Activated CD8-positive, alpha-beta memory T cell treated with anti-CD3 and anti-CD28 coated beads for 24 hours (primary cell): ENCODE results near the gene PPIL4.
"Not testable (repeated sequence)": the region's sequence is repeated elsewhere in the genome, so short reads cannot be mapped to it uniquely, and the experiment has no call there.

Source experiments
- DNase-seq: peaks from one replicate; pipeline ENCODE4 v3.0.0-alpha.2; 2020

PPIL4 gene

DNA sequence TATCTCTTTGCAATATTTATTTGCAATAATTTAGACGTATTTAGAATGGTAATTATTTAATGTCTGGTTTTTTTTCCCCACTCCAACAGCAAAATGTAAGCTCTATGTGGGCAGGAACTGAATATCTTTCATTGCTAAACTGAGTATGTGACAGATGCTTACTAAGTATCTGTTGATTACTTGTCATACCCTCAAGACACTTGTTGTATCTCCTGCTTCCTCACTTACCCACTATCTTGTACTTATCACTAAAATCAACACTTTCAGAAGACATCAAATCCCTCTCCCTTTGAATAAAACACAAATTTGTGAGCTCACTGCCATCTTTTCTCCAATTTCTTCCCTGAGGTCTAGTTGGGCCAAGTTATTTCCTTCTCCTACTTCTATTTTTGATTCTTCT is 30.3 kb downstream of the PPIL4 start:
- no peak for DNase-seq

DNA sequence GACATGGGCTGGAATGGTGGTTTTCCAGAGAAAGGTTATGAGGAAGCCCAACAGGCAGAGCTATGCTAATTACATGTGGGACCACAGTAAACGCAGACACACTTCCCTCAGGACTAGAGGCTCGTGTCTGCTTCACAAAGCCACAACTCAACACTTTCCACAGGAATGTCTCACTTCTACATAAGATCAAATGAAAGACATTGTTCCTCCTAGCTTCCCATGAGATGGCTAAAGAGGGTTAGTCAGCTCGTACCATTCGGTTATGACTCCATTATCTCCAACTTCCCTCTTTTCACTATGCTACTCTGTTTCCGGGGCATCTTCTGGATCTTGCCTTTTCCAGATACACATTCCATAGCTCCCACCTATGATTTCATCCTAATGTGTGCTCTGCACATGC is 31.9 kb downstream of the PPIL4 start:
- DNase-seq, result no peak

DNA sequence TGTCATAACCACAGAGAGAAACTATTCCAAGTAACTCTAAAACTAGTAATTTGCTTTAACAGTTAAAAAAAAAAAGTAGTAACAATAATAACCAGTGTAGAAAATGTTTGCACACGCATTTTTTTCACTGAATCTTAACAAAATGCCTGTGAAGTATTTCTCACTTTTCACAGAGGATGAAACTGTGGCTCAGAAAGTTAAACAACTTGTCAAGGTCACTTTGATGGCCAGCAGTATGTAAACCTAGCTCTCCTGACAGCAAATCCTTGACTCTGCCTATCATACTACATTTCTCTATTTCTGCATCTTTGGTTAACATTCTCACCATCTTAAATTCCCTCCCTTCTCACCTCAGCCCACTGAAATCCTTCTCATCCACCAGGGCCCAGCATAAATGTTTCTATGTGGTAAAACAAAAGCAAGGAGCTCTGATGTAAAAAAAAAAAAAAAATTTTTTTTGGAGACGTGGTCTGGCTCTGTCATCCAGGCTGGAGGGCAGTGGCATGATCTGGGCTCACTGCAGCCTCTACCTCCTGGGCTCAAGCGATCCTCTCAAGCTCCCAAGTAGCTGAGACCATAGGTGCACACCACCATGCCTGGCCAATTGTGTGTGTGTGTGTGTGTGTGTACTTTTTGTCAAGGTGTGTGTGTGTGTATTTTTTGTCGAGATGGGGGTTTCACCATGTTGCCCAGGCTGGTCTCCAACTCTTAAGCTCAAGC is 34.9 kb downstream of the PPIL4 start:
- no peak for DNase-seq

DNA sequence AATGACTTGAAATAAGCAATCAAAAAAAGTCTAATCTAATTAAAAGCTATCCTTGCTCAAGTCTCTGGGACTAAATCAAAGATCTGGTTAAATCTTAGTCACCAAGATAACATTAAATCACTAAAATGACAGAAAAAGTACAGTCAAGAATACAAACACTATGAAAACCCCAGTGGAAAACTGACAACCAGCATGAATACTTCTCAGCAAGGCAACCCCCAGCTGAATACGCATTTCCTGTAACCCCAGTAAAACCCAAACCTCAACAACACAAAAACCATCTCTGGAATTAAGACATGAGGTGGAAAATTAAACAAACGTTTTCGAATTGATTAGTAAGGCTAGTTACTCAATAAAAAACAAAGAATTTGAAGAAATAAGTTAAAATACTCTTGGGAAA is 37.4 kb downstream of the PPIL4 start:
- DNase-seq, result no peak

DNA sequence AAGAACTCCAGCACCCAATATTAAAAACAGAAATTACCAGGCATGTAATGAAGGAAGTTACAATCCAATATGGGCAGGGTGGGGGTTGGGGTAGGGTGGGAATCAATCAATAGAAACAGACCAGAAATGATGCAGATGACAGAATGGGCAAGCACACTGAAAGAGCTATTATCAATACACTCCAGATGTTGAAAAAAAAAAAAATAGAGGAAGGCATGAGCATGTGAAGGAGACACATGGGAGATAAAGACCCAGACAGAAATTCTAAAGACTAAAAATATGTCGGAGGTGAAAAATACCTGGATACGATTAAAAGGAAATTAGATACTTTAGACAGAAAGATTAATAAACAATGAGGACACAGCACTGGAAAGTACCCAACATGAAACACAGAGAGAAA is 42.0 kb downstream of the PPIL4 start:
- no peak for DNase-seq

DNA sequence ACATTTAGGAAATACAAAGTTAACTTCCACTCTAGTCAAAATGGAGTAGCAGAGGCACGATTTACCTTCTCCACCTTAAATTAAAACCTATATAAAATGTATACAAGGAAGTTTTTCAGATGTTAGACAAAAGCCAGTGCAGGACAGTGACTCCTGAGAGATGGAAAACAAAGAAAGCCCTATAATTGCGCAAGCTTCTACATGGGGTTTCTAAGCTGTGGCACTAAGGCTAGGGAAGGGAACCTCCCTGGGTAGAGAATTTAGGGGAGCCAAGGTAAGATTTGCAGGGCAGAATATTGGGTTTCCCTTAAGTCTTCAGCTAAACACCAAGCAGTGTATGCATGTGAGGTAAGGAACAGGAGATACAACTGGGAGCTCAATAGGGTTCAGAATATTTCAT is 42.6 kb downstream of the PPIL4 start:
- DNase-seq, result no peak

DNA sequence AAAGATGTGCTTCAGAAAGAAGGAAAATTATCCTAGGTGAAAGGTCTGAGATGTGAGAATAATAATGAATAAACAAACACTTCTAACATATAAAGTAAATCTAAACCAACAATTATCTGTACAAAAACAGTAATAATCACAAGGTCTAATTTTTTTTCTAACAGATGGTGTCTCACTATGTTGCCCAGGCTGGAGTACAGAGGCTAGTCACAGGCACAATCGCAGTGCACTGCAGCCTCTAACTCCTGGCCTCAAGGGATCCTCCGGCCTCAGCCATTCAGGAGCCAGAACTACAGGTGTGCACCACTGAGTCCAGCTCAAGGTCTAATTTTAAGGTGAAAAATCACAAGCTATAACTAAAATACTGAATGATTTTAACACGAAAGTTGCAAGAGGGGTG is 44.1 kb downstream of the PPIL4 start:
- DNase-seq, result no peak

DNA sequence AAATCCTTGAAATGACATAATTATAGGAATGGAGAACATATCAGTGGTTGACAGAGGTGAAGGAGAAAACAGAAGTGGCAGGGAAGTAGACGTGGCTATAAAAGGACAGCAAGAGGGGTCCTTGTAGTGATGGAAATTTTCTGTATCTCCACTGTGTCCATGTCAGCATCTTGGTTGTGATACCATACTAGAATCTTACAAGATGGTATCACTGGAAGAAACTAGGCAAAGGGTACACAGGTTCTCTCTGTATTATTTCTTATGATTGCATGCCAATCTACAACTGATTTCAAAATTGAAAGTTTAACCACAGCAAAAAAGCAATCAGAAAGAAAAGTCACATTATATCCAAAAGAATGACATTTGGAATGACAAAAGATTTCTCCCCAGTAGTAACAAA is 44.6 kb downstream of the PPIL4 start:
- no peak for DNase-seq

DNA sequence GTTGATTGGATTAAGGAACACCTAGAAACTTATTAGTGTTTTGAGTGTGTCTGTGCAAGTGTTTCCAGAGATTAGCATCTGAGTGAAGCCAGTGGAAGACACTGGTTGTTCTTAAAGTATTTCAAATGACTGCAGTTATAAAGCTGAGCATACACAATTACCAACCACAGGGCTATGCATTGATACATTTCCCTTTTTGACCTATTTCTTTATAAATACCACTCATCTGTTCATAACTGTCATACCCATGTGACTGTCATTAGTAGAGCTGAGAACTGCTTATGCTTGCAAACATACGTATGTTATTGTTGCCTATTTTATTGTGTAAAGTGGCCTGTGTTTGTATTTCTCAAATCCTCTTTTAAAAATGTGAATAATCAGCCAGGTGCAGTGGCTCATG is 45.7 kb downstream of the PPIL4 start:
- DNase-seq, result no peak

DNA sequence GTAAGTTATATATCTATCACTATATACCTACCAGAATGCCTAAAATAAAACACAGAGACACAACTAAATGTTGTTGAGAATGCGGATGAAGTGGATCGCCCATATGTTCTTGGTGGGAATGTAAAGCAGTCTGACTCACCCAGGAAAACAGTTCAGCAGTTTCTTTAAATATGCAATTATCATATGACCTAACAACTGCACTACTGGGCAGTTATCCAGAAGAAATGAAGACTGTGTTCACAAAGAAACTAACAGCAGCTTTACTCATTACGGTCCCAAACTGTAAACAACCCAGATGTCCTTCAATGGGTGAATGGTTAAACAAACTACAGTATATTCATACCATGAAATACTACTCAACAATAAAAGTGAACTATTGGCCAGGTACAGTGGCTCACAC is 46.8 kb downstream of the PPIL4 start:
- DNase-seq, result no peak

DNA sequence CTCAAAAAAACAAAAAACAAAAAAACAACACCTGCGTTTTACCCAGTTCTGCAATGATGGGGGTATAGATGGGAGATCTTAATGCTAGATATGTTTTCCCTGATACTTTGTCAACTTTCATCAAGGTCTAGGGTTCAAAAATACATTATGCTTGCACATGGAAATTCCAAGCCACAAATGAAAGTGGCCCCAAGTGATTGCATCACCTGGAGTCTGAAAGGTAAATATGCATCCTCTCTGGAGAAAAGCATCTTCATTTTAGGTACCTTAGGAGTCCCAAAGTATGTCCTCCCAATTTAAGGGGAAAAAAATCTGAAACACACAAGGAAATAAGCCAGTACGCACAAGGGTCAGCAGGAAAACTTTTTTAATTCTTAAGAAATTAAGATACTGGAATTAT is 48.5 kb downstream of the PPIL4 start:
- no peak for DNase-seq

DNA sequence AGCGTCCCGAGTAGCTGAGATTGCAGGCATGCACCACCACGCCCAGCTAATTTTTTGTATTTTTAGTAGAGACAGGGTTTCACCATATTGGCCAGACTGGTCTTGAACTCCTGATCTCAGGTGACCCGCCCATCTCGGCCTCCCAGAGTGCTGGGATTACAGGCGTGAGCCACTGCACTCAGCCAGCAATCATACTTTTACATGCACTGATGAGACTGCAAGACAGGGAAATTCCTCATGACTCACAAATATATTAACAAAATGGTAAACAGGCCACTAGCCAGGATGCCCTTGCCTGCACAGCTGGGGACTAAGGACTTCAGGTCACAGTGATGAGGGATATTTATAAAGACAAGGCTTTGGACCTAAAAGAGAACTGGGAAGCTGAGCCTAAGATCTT is 49.2 kb downstream of the PPIL4 start:
- not testable (repeated sequence) for DNase-seq

DNA sequence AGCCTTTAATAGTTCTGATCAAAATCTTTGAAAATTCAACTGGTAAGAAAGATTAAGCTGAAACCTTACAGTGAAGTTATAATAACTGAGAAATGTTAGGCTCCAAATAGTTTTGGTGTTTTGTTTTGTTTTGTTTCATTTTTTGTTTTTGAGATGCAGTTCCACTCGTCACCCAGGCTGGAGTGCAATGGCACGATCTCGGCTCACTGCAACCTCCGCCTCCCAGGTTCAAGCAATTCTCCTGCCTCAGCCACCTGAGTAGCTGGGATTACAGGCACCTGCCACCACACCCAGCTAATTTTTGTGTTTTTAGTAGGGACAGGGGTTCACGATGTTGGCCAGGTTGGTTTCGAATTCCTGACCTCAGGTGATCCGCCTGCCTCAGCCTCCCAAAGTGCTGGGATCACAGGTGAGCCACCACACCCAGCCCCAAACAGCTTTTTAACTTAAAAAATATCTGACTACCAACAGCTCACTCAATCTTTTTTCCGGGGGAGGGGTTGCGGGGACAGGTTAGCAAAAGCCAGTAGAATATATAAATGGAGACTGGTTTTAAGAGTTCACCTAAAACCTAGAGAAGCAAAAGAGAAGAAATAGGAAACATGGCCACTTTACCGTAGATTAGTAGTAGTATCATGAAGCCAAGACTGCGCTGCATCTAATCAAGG is 50.4 kb downstream of the PPIL4 start:
- not testable (repeated sequence) for DNase-seq

DNA sequence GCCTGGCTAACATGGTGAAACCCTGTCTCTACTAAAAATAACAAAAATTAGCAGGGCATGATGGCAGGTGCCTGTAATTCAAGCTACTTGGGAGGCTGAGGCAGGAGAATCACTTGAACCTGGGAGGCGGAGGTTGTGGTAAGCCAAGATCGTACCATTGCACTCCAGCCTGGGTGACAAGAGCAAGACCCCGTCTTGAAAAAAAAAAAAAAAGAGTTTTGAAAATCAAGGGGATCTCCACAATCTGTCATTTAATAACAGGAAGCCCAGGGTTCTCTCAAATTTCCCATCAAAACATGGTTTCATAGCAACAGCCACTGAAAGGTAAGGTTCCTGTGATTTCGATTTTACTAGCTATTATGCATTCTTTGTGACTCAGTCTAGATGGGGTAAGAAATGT is 51.0 kb downstream of the PPIL4 start:
- peak; percentile 77 for DNase-seq

DNA sequence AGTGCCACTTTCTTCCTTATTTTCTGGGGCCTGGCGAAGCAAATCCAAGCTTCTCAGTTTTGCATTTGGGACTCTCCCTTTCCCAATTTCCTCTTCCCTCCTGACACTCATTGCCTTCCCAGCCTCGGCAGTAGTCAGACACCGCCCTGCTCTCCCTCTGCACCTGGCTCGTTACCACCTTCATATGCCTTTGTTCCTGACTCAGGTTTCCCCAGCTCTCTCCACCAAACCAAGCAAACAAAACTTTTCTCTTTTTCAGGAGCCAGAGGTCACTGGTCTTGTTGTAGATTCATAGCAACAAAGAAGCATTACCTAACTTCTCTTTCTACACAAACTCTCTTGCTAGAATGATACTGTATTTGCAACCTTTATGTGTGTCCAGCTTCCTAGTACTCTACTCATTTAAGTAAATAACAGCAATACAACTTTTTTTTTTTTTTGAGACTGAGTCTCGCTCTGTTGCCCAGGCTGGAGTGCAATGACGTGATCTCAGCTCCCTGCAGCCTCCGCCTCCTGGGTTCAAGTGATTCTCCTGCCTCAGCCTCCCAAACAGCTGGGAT is 52.0 kb downstream of the PPIL4 start:
- no peak for DNase-seq

DNA sequence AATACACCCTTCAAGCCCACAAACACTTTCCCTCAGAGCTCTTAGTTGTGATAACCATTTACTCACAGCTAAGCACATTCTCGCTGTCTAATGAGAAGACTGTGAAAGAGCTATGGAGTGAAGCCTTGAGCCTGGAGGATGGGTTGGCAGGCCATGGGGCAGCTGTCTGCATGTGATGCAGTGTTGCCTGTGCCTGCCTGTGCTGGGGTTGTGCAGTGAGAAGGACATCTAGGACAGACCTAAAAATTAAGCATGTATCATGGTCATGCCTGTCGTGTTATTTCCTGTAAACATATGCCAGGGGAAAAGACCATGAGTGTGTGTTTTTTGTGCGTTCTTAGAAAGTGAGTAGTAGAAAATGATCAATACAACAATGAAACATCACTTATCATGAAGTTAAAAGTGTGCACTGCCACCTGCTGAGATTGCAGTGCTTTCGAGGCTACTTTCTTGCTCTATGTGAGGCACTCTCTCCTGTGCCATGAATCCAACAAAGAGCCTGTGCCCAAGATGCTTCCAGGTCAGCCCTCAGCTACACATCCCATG is 53.0 kb downstream of the PPIL4 start:
- no peak for DNase-seq

DNA sequence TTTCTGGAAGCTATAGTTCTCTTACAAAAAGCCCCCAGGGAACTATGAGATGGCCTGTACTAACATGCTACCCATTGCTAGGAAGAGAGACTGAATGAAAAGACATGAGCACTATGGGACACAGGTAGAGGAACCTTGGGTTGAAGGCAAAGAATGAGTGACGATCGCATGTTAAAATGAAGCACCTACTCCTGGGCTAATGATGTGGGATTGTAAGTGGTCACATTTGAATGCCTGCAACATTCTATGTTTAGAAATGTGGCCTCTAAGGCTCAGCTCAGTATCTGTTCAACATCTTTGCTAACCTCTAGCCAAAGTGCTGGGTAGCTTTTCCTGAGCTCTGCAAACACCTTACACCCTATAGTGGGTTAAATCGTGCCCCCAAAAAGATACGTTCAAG is 55.9 kb downstream of the PPIL4 start:
- no peak for DNase-seq

DNA sequence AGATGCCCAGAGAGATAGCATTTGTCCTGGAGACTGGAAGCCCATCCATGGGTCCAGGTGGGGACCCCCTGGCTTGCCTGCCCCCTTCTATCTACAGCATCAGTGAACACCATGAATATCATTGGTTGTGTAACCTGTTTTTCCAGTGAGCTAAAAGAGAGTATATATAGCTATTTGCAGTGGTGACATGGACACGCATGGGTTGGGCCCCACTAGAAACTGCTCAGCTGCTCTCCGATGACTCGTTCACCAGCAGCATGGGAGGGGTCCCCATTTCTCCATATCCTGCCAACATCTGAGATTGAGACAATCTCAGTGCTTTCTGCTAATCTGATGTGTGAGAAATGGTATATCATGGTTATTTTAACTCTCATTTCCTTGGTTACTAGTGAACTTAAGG is 57.0 kb downstream of the PPIL4 start:
- peak; percentile 56 for DNase-seq

DNA sequence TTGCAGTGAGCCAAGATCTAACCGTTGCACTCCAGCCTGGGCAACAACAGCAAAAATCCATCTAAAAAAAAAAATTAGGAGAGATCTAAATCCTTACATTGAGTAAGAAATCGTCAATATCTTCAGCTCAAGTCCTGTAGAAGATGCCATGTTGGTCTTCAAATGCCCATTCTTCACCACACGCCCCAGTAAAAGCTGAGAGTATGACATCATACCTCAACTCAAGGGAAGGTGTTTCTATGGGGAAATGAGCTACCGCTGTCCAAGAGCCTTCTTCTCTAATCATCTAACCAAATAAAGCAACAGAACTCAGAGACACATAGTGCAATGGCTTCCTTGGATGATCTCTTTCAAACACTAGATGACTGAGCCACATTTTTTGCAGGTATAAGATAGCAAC is 58.5 kb downstream of the PPIL4 start:
- no peak for DNase-seq

DNA sequence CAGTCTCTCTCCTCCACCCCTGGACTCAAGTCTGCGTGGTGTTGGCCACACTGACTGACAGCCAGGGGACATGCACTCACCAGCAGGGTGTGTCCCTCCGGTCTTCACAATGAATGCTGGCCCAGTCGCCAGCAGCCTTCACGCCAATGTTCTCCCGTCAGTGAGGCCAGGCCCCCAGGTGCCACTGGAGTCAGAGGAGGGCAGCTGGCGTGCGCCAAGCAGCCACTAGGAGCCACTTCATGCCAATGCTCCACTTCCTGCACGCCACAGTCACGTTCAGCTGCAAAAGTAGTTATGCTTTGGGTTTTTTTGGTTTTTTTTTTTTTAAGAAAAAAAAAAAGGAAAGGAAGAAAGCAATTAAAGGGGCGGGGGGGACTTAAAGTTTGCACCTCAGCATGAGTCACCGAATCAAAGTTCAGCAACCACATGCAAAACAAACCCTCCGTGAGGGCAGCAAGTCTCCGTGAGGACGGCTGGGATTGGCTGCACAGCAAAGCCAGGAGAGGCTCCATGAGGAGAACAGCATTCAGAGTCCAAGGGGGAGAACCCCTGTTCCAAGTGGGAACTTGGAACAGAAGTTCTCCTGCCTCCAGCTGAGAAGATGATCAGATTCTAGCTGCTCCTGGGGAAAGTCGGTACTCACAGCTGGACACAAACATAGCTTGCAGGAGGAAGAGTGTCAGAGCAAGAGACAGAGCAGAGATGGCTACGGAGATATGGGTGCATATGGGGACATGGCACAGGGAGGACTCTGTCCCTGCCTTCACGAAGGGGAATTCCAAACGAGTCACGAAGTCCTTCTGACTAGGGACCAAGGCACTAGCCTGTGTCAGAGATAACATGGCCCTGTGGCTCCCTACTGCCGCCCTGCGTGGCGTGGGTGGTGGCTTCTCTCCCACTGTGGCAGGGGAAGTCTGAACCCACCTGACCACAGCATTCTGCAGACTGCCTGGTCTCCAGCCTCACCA is 60.8 kb downstream of the PPIL4 start, which contains the start of gene ZC3H12D:
ZC3H12D (minus strand) TSS at position 282 of the 968 bp plus-strand sequence. CDS start 10,471 bp downstream, outside the sequence.
- peak; percentile 87 for DNase-seq

DNA sequence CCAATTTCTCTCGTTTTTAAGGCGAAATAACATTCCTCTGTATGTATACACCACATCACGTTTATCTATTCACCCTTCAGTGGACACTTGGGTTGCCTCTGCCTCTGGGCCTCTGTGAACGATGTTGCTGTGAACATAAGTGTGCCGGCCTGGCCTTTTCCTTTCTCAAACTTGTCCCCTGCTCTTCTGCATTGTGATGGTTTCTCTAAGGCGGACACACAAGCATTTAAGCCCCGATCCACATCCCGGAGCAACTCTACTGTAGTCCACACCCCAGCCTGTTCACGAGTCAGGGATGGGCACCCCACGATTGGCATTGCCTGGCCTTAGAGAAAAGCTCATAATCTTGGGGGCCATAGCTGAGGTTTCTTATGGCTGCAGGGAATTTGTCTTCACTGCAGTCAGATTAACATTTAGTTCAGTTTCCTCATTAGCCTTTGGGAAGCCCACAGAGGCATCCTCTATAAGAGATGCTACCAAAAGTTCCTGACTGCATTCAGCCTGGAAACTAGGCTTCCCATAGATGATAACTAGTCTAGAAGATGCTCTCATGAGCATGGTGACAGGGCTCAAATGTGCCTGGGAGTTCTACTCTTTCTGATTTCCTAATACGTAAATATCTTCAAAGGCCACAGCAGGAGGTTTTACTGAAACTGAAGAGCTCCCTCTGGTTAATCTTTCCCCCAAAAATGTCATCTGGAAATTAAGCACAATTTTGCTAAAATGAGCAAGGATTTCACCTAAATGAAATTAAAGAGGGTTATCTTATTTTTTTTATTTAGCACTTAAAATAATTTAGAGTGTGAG is 61.8 kb downstream of the PPIL4 start:
- peak; percentile 64 for DNase-seq

DNA sequence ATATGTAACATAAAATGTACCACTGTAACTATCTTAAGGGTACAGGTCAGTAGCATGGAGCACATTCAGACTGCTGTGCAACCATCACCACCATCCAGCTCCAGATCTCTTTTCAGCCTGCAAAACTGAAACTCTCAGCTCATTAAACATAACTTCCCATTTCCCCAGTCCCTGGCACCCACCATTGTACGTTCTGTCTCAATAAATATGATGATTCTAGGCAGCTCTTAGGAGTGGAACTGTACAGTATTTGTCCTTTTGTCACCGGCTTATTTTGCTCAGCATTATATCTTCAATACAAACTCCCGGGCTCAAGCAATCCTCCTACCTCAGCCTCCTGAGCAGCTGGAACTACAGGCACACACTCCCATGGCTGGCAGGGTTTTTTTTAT is 62.5 kb downstream of the PPIL4 start:
- DNase-seq, result peak; percentile 56
